ENCODE results near the gene B4GALT4. TPM values are rescaled to one million over a fixed set of nuclear protein-coding genes. Genes with fewer than 3 reads are reported as not detected.

The B4GALT4 gene
- total and polyA plus RNA-seq, 2 of the 8 experiments (the other 6 are each of a cell fraction or from before 2014, with no cell fraction given) = 14.6 to 44.7 TPM

DNA sequence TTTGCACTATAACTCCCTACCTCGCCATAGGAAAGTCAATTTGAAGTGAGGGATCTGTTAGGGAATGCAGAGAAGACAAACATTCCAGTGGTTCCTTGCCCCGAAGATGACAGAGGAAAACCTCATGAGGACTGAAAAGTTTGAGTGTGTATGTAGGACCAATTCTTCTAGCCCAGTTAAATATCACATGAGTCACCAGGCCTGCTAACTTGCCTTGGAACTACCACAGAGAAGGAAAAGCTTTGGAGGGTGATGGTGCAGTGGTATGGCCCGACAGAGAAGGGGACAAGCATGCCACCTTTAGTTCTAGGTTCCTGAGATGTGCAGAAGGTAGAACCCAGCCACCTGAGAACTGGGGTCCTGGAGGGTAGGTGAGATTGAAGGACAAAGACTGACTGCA, 69.9 kb downstream of the B4GALT4 start:
- Histone ChIP-seq H2BK120ac (replicated peaks; ENCODE audit: low read depth, low read length) (no peak overlapping the region), H2BK12ac (ENCODE audit: low read depth, low read length) (no peak overlapping the region), H2BK20ac (ENCODE audit: low read length) (no peak overlapping the region), H4K91ac (replicated peaks; ENCODE audit: insufficient read length, low read length) (no peak overlapping the region), H2BK5ac (ENCODE audit: low read depth, low read length) (no peak overlapping the region), H3K27ac (ENCODE audit: low read depth, low read length) (no peak overlapping the region), H3K56ac (replicated peaks; ENCODE audit: insufficient read length, low read depth, low read length) (no peak overlapping the region), H3K23me2 (ENCODE audit: low read depth, low read length) (no peaks in the 10 kb centered on the region), H3K27me3 (replicated peaks in 1 of 4; ENCODE audit: control insufficient read depth in 3 of 4, extremely low read depth in 1 of 4, insufficient read depth in 3 of 4, low read length in 3 of 4) (no peaks in the 10 kb centered on the region), H3K14ac (ENCODE audit: insufficient read length) (no peak overlapping the region), H3K36me3 (ENCODE audit: control insufficient read depth in 2 of 4, insufficient read depth in 4 of 4, low read length in 3 of 4) (no peaks in the 10 kb centered on the region), H2BK15ac (ENCODE audit: low read length) (no peak overlapping the region), H3K79me1 (ENCODE audit: low read depth, low read length) (no peaks in the 10 kb centered on the region), H3K9ac (replicated peaks in 1 of 4; ENCODE audit: extremely low read depth in 1 of 4, low read depth in 3 of 4, low read length in 3 of 4) (no peak overlapping the region), H4K20me1 (replicated peaks in 1 of 2; ENCODE audit: control insufficient read depth in 1 of 2, insufficient read depth in 2 of 2, low read length in 2 of 2) (no peaks in the 10 kb centered on the region), H3K4me3 (ENCODE audit: extremely low read depth in 1 of 4, insufficient read depth in 2 of 4, low read depth in 3 of 4, low read length in 4 of 4) (no peak overlapping the region), H3K23ac (ENCODE audit: insufficient read length) (no peak overlapping the region), H3K18ac (ENCODE audit: extremely low read depth, low read length) (no peak overlapping the region), H3K79me2 (ENCODE audit: control insufficient read depth in 1 of 2, insufficient read depth in 2 of 2, low read length in 2 of 2) (no peaks in the 10 kb centered on the region), H4K8ac (ENCODE audit: extremely low read depth, insufficient read depth, low read length) (no peak overlapping the region), H3K4me1 (replicated peaks in 1 of 4; ENCODE audit: control insufficient read depth in 3 of 4, insufficient read depth in 4 of 4, low read length in 3 of 4) (peaks cover 0 to 1% (median 0%) of the 10 kb centered on the region in 4 experiments; a peak in 1 of 7 replicates), H3K9me3 (ENCODE audit: insufficient read depth in 2 of 2, low read depth in 1 of 2, low read length in 1 of 2) (no peaks in the 10 kb centered on the region), H3K4me2 (ENCODE audit: insufficient read depth in 1 of 2, low read depth in 2 of 2, low read length in 2 of 2) (no peak overlapping the region), H3K4ac (replicated peaks; ENCODE audit: insufficient read length, low read depth, low read length) (no peak overlapping the region), H2AFZ (ENCODE audit: low read length) (no peak overlapping the region), H2AK5ac (ENCODE audit: low read depth, low read length) (no peak overlapping the region), H4K5ac (ENCODE audit: insufficient read length, low read depth, low read length) (no peak overlapping the region)
- POLR2A ChIA-PET (ENCODE audit: partially characterized antibody) = no interaction called here
- no peak for FAIRE-seq
- 95% methylated on average over 3 of the region's 3 CpGs; no CpG with 5 or more reads in 1 of the 2 experiments for WGBS, 2 experiments (ENCODE audit: extremely low coverage in 1 of 2, insufficient coverage in 1 of 2, insufficient read length in 1 of 2, insufficient replicate concordance in 2 of 2, low coverage in 1 of 2, low lambda C conversion rate in 2 of 2, missing lambda C conversion rate in 1 of 2)
- CTCF ChIA-PET (ENCODE audit: partially characterized antibody) = no interaction called here
- TF ChIP-seq EGR1 (IDR thresholded peaks at IDR 0.05; ENCODE audit: borderline replicate concordance, low read depth, low read length) (no peak), RFX5 (IDR thresholded peaks at IDR 0.05; ENCODE audit: borderline replicate concordance, low read depth, low read length) (no peak), TAF1 (IDR thresholded peaks at IDR 0.05; ENCODE audit: low read depth, low read length) (no peak), KDM5A (IDR thresholded peaks at IDR 0.05; ENCODE audit: low read length) (no peak), ZNF274 (IDR thresholded peaks at IDR 0.05; ENCODE audit: borderline replicate concordance, extremely low read depth, low read length) (no peak), CHD1 (IDR thresholded peaks at IDR 0.05; ENCODE audit: low read depth, low read length) (no peak), CEBPB (IDR thresholded peaks at IDR 0.05; ENCODE audit: low read depth, low read length) (no peak), CREB1 (IDR thresholded peaks at IDR 0.05) (no peak), BRCA1 (IDR thresholded peaks at IDR 0.05; ENCODE audit: low read depth, low read length) (no peak), PHF8 (conservative IDR thresholded peaks at IDR 0.05; ENCODE audit: low read depth, low read length) (no peak), BACH1 (IDR thresholded peaks at IDR 0.05; ENCODE audit: low read length) (no peak), YY1 (IDR thresholded peaks at IDR 0.05; ENCODE audit: low read depth, low read length) (no peak), BCL11A (IDR thresholded peaks at IDR 0.05; ENCODE audit: low read depth in 2 of 2, low read length in 2 of 2) (no peak), RBBP5 (IDR thresholded peaks at IDR 0.05; ENCODE audit: borderline replicate concordance, low read depth, low read length) (no peak)
- no peak for DNase-seq (ENCODE audit: low read depth in 1 of 2, low spot score in 2 of 2)
